WI38 (cell line): ENCODE results near the gene DCAF4L1.

Experiments
- H3K4me3 ChIP-seq: 2 replicates; pipeline ENCODE4 v1.5.1; 2011; ENCODE audit warnings: low read depth, mild to moderate bottlenecking, control low read depth, low read length
- TF ChIP-seq, protein P1 (sequence below): IDR thresholded peaks from 2 replicates; pipeline ENCODE4 v1.5.1; 2012; ENCODE audit warnings: low read depth, mild to moderate bottlenecking, control low read depth, low read length

The DCAF4L1 gene

DNA sequence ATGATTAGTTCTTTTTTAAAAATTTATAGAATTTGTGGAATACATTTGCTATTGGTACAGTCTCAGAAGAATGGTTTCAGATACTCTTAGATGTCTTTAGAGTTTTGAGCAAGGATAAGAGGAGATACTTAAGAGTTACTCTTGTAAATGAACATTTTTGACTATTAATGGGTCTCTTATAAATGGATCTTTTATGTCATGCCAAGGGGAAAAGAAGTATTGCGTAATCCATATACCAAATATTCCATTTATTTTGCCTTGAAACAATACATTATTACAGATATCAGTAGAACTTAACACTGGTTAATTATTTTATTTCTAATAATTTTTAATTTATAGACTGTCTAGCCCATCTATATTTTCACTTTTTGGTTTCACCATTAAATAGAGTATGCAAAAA, 17.2 kb upstream of the DCAF4L1 start:
- no peak overlapping the region for H3K4me3 ChIP-seq
- TF ChIP-seq, protein P1, sequence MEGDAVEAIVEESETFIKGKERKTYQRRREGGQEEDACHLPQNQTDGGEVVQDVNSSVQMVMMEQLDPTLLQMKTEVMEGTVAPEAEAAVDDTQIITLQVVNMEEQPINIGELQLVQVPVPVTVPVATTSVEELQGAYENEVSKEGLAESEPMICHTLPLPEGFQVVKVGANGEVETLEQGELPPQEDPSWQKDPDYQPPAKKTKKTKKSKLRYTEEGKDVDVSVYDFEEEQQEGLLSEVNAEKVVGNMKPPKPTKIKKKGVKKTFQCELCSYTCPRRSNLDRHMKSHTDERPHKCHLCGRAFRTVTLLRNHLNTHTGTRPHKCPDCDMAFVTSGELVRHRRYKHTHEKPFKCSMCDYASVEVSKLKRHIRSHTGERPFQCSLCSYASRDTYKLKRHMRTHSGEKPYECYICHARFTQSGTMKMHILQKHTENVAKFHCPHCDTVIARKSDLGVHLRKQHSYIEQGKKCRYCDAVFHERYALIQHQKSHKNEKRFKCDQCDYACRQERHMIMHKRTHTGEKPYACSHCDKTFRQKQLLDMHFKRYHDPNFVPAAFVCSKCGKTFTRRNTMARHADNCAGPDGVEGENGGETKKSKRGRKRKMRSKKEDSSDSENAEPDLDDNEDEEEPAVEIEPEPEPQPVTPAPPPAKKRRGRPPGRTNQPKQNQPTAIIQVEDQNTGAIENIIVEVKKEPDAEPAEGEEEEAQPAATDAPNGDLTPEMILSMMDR = no peak

DNA sequence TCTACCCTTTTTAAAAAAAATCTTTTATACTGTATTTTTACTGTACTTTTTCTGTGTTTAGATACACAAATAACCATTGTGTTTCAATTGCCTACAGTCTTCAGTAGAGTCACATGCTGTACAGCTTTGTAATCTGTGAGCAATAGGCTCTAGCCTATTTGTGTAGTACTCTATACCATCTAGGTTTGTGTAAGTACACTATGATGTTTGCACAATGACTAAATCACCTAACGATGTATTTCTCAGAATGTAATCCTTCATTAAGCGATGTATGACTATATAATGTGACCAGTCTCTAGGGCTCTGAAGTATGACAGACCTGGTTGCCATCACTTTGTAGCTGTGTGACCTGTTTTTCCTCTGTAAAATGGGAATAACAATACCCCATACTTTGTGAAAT, 14.2 kb upstream of the DCAF4L1 start:
- H3K4me3 ChIP-seq = no peak overlapping the region
- TF ChIP-seq, protein P1 = no peak

DNA sequence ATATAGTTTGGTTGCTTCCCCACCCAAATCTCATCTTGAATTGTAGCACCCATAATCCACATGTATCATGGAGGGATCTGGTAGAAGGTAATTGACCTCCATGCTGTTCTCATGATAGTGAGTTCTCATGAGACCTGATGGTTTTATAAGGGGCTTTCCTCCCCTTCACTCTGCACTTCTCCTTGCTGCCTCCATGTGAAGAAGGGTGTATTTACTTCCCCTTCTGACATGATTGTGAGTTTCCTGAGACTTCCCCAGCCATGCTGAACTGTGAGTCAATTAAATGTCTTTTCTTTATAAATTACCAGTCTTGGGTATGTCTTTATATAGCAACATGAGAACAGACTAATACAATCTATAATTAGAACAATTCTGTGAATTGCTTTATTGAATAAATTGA, 11.9 kb upstream of the DCAF4L1 start:
- no peak overlapping the region for H3K4me3 ChIP-seq
- TF ChIP-seq, protein P1 = no peak

DNA sequence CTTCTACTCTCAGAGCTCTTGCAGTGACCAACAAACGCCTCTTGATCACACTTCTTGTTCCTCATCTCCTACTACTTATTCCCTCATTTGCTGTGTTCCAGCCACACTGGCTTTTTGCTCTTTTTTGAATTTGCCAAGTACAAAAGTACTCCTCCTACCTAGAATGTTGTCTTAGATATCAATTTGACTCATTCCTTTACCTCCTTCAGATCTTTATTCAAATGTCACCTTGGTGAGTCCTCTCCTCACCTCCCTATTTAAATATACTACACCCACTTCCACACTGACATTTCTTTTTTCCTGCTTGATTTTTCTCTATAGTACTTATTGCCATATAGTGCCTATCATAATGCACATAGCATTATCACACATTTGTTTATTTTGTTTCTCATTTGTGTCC, 6.2 kb upstream of the DCAF4L1 start:
- TF ChIP-seq, protein P1 = no peak
- H3K4me3 ChIP-seq = no peak overlapping the region

DNA sequence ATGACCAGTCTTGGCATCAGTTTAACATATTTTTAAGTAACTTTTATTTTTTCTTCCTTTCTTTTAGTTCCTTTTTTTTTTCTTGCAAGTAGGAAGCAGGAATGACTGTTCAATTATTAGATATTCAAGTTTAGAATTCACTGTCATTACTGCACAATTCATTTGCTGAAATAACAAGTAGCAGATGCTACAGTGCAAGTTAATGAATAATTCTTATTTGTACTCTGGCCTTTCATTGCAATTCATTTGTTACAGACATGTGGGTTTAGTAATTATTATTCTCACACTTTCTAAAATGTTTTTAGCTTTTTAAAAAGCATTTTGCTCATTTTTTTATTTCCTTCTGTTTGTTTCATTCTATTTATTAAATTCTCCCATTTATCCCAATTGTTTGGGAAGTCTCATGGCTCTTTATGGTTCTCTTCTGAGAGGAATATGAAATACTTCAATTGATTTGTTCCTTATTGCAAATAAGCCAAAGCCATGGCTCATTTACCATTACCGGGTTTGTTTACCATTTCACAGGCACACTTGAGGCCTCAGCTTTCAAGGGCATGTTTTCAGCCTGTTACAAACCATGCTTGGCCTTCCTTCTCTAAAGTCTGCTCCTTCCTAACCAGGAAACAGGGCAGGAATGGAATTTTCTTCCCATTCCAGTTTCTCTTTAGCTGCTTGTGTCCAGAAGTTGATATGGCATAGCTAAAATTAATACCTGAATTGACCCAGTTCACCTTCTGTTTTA, 4.6 kb upstream of the DCAF4L1 start:
- H3K4me3 ChIP-seq = no peak overlapping the region
- TF ChIP-seq, protein P1 = no peak

DNA sequence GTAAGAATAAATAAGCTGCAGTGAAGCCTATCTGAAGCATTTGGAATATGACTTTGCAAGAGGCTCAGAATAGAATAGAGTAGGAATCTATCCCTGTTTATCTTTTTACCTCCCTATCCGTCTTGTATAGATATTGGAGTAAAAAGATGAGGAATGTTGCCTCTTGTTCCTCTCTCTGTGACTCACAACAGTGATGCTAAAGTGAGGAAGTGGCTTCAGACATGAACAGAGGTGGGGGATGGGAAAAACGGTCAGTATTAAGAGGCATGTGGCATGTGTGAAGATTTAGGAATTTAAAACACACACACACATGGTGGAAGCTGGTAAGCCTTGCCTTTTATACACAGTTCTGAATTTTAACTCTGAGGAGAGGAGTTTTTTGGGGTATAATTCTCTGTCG, 3.8 kb upstream of the DCAF4L1 start:
- H3K4me3 ChIP-seq = no peak overlapping the region
- TF ChIP-seq, protein P1 = no peak

DNA sequence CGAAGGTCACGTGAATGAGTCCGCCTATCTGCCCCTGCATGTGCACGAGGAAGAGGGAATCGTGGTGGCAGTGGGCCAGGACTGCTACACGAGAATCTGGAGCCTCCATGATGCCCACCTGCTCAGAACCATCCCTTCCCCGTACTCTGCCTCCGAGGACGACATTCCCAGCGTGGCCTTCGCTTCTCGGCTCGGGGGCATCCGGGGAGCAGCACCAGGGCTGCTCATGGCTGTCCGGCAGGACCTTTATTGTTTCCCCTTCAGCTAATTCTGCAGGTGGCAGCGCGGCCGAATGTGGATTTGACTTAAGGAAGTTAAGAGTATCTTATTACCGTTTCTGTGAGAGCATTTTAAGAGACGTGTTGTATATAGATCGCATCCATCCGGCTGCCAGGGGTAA, 1.2 kb downstream of the DCAF4L1 start:
- no peak overlapping the region for H3K4me3 ChIP-seq
- TF ChIP-seq, protein P1 = no peak
